Chondrocyte (in vitro differentiated cells): Measurements from ENCODE around the gene ARHGEF7. TPM values are rescaled to one million over a fixed set of nuclear protein-coding genes. Genes with fewer than 3 reads are reported as not detected.

ENCODE experiments used
- DNase-seq: peaks from one replicate; pipeline ENCODE4 v3.0.0; 2021; ENCODE audit warnings: mixed read lengths, low spot score
- H3K27ac Mint-ChIP-seq: one replicate; pipeline ENCODE4 v1.8.0; 2021; ENCODE audit warnings: mild to moderate bottlenecking, moderate library complexity, mixed read lengths; ENCODE audit not compliant: unreplicated experiment
- H3K27me3 Mint-ChIP-seq: 2 replicates; pipeline ENCODE4 v1.8.0; 2021; ENCODE audit warnings: low read depth, mixed read lengths
- H3K36me3 Mint-ChIP-seq: 2 replicates; pipeline ENCODE4 v1.8.0; 2021; ENCODE audit warnings: low read depth, mixed read lengths
- H3K4me1 Mint-ChIP-seq: 2 replicates; pipeline ENCODE4 v1.8.0; 2021; ENCODE audit warnings: low read depth, mild to moderate bottlenecking, mixed read lengths
- H3K4me3 Mint-ChIP-seq: one replicate; pipeline ENCODE4 v1.8.0; 2021; ENCODE audit warnings: mild to moderate bottlenecking, moderate library complexity, mixed read lengths; ENCODE audit not compliant: unreplicated experiment
- H3K9me3 Mint-ChIP-seq: 2 replicates; pipeline ENCODE4 v1.8.0; 2021; ENCODE audit warnings: low read depth, mixed read lengths
- CTCF ChIP-seq: fragments of 200-600 bp; sonication (generic); IDR thresholded peaks from 2 replicates; pipeline ENCODE4 v1.5.0; 2021; ENCODE audit warnings: antibody characterized with exemption, mild to moderate bottlenecking, moderate library complexity
- total RNA-seq: library from RNA; stranded (reverse); gene quantifications from 3 replicates; pipeline ENCODE4 v1.2.1, GENCODE V29; 2021

ARHGEF7 gene
- total RNA-seq, 1 donor from 2014 or later: 137 TPM

- H3K4me1 Mint-ChIP-seq: peaks cover 34% of the 10 kb centered on the region
- TF ChIP-seq CTCF: no peak
- no peaks in the 10 kb centered on the region for H3K27me3 Mint-ChIP-seq
- no peak overlapping the region for H3K27ac Mint-ChIP-seq
- no peaks in the 10 kb centered on the region for H3K9me3 Mint-ChIP-seq
- DNase-seq: no peak
- no peak overlapping the region for H3K4me3 Mint-ChIP-seq
- peaks cover 24% of the 10 kb centered on the region for H3K36me3 Mint-ChIP-seq
These were observed 124.9 kb downstream of the ARHGEF7 start for GRCh38 chr13:111239764-111240670.

DNA sequence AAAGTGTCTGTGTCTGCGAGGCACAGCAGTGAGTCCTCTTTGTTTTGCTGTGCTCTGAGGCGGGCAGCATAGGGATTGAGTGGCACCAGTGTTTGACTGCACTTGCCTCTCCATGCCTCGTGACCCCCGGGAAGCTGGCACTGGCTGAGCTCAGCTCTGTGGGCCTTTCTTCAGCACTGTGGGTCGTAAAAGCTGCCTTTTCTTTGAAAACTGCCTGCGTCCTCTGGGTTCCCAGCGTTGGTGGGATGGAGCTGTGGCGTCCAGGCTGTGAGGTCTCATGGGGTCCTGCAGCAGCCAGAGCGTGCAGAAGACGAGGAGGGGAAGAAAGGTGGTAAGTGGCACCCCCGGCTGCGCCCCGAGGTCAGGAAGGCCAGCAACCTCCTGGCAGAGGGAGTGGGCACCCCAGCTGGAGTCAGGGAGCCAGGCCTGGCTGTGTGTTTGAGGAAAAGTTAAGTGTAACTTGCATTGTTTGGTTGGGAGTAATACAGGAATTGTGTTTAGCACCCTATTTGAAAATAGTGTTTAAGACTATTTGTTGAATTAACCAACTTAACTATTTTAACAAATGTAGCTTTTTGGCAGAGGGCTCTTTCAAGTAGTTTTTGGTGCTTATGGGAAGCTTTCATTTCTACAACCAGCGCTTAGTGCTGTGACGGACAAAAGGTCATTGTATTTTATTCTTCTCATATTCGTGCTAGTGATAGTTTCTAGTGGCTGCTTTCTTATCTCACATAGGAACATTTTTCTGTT, 126.1 kb downstream of the ARHGEF7 start:
- TF ChIP-seq CTCF: no peak
- H3K27me3 Mint-ChIP-seq: no peaks in the 10 kb centered on the region

GRCh38 chr13:111241862-111242261, 126.8 kb downstream of the ARHGEF7 start:
- TF ChIP-seq CTCF: no peak
- H3K36me3 Mint-ChIP-seq: peaks cover 31% of the 10 kb centered on the region
- no peak overlapping the region for H3K4me3 Mint-ChIP-seq
- DNase-seq: no peak
- no peaks in the 10 kb centered on the region for H3K9me3 Mint-ChIP-seq
- peaks cover 51% of the 10 kb centered on the region for H3K4me1 Mint-ChIP-seq
- no peaks in the 10 kb centered on the region for H3K27me3 Mint-ChIP-seq
- peak overlapping the region; percentile 42 for H3K27ac Mint-ChIP-seq

More for the DNA sequence above, 126.1 kb downstream of the ARHGEF7 start:
- DNase-seq: no peak
- Mint-ChIP-seq H3K4me3 (no peak overlapping the region), H3K27ac (peak overlapping the region; percentile 42), H3K4me1 (peaks cover 45% of the 10 kb centered on the region), H3K36me3 (peaks cover 29% of the 10 kb centered on the region), H3K9me3 (no peaks in the 10 kb centered on the region)

- Mint-ChIP-seq H3K27me3 (no peaks in the 10 kb centered on the region), H3K36me3 (peaks cover 33% of the 10 kb centered on the region), H3K4me3 (no peak overlapping the region), H3K9me3 (no peaks in the 10 kb centered on the region), H3K27ac (peak overlapping the region; percentile 68), H3K4me1 (peaks cover 56% of the 10 kb centered on the region)
- no peak for DNase-seq
- no peak for TF ChIP-seq CTCF
These were observed 127.5 kb downstream of the ARHGEF7 start for GRCh38 chr13:111242585-111242984.

GRCh38 chr13:111243981-111244380, 128.9 kb downstream of the ARHGEF7 start:
- no peak for TF ChIP-seq CTCF
- DNase-seq: no peak
- no peak overlapping the region for H3K27ac Mint-ChIP-seq
- H3K9me3 Mint-ChIP-seq: no peaks in the 10 kb centered on the region
- H3K4me3 Mint-ChIP-seq: no peak overlapping the region
- H3K4me1 Mint-ChIP-seq: peaks cover 68% of the 10 kb centered on the region
- H3K27me3 Mint-ChIP-seq: no peaks in the 10 kb centered on the region
- H3K36me3 Mint-ChIP-seq: peaks cover 43% of the 10 kb centered on the region
